ENCODE results near the gene ZNF19. TPM values are rescaled to one million over a fixed set of nuclear protein-coding genes. Genes with fewer than 3 reads are reported as not detected.

ZNF19 gene
- total RNA-seq, 1 experiment from 2014 or later: 4.7 TPM

GRCh38 chr16:71513302-71513701, 24.2 kb upstream of the ZNF19 start:
- Histone ChIP-seq H2AK5ac (ENCODE audit: insufficient read length, low read length) (no peak overlapping the region), H2BK15ac (ENCODE audit: low read depth, low read length) (no peak overlapping the region), H2BK5ac (ENCODE audit: insufficient read length, low read length) (no peak overlapping the region), H3K18ac (ENCODE audit: insufficient read length, low read depth, low read length) (no peak overlapping the region), H3K4me2 (ENCODE audit: insufficient read depth, insufficient read length, low read length) (no peak overlapping the region), H3K23me2 (ENCODE audit: insufficient read length, low read depth, low read length, poor library complexity, severe bottlenecking) (no peaks in the 10 kb centered on the region), H4K5ac (ENCODE audit: insufficient read length, low read depth, low read length) (no peak overlapping the region), H3K4me1 (ENCODE audit: insufficient read depth, low read length) (peaks cover 3% of the 10 kb centered on the region; the same call in 1 of the 2 replicates), H3K4ac (ENCODE audit: low read depth, low read length) (no peak overlapping the region), H3K27ac (ENCODE audit: insufficient read length, low read depth, low read length) (no peak overlapping the region), H2AFZ (ENCODE audit: low read length) (no peak overlapping the region), H4K20me1 (ENCODE audit: control insufficient read depth, insufficient read depth, insufficient read length) (no peaks in the 10 kb centered on the region), H4K8ac (replicated peaks; ENCODE audit: insufficient read length, low read depth, low read length) (no peak overlapping the region), H3K79me2 (ENCODE audit: insufficient read depth, low read length) (no peaks in the 10 kb centered on the region), H3K9ac (ENCODE audit: extremely low read depth, insufficient read length, low read length) (no peak overlapping the region), H3T11ph (ENCODE audit: low read length) (no peak overlapping the region), H2BK20ac (ENCODE audit: low read depth, low read length, poor library complexity, severe bottlenecking) (no peak overlapping the region), H3K23ac (ENCODE audit: insufficient read length, low read depth, low read length) (no peak overlapping the region), H2BK12ac (ENCODE audit: insufficient read length, low read depth, low read length) (no peak overlapping the region), H3K27me3 (ENCODE audit: insufficient read depth, low read length) (no peaks in the 10 kb centered on the region), H4K91ac (ENCODE audit: insufficient read length, low read depth, low read length) (no peak overlapping the region), H3K79me1 (ENCODE audit: insufficient read depth, low read depth, low read length, poor library complexity, severe bottlenecking) (no peaks in the 10 kb centered on the region), H3K56ac (ENCODE audit: insufficient read length, low read depth, low read length) (no peak overlapping the region), H2BK120ac (ENCODE audit: low read depth, low read length, poor library complexity, severe bottlenecking) (no peak overlapping the region), H3K14ac (ENCODE audit: insufficient read depth, low read length) (no peak overlapping the region), H3K9me3 (ENCODE audit: control insufficient read depth, low read depth, low read length) (no peaks in the 10 kb centered on the region)
- Mint-ChIP-seq H3K36me3 (ENCODE audit: insufficient read depth in 1 of 3, low read depth in 3 of 3) (peaks cover 0 to 7% (median 4%) of the 10 kb centered on the region in 3 experiments; a peak in 3 of 7 replicates), H3K27me3 (ENCODE audit: low read depth) (peaks cover 19% of the 10 kb centered on the region), H3K9me3 (peaks cover 7 to 9% of the 10 kb centered on the region in 2 experiments; a peak in 3 of 5 replicates), H3K27ac (no peak overlapping the region), H3K4me3 (no peak overlapping the region), H3K4me1 (peaks cover 10 to 13% of the 10 kb centered on the region in 2 experiments)
- no peak for DNase-seq
- no peak for TF ChIP-seq CTCF (conservative IDR thresholded peaks at IDR 0.05)
- no CpG with 5 or more reads among the region's 1 CpG for WGBS (ENCODE audit: extremely low coverage, insufficient read length, low lambda C conversion rate)

Data from H9 (cell line).